Muscle layer of duodenum (tissue), 2 donors: Measurements from ENCODE around the gene MEGF8.
A peak's percentile ranks its signal among the peaks of the same experiment; 100 is the strongest.

Experiments used
- H3K27ac ChIP-seq: one replicate; pipeline ENCODE4 v1.7.0; 2013; ENCODE audit warnings: mild to moderate bottlenecking, low read length
- H3K27me3 ChIP-seq: one replicate; pipeline ENCODE4 v1.7.0; 2013; ENCODE audit warnings: low read depth, mild to moderate bottlenecking, control low read depth, low read length
- H3K36me3 ChIP-seq, 2 donors: one replicate each; pipeline ENCODE4 v1.7.0; 2013; ENCODE audit warnings: low read length in 2 of 2, control low read depth in 1 of 2, mild to moderate bottlenecking in 1 of 2; ENCODE audit not compliant: insufficient read depth in 2 of 2, control insufficient read depth in 1 of 2
- H3K4me1 ChIP-seq, 2 donors: one replicate each; pipeline ENCODE4 v1.7.0; 2013; ENCODE audit warnings: low read length in 2 of 2, mild to moderate bottlenecking in 2 of 2, control low read depth in 1 of 2, moderate library complexity in 1 of 2; ENCODE audit not compliant: insufficient read depth in 2 of 2, control insufficient read depth in 1 of 2
- H3K4me3 ChIP-seq, 2 donors: one replicate each; pipeline ENCODE4 v1.7.0; 2013; ENCODE audit warnings: low read length in 2 of 2, low read depth in 1 of 2, mild to moderate bottlenecking in 1 of 2
- H3K9me3 ChIP-seq, 2 donors: one replicate each; pipeline ENCODE4 v1.7.0; 2013; ENCODE audit warnings: low read length in 2 of 2, control low read depth in 1 of 2, mild to moderate bottlenecking in 1 of 2; ENCODE audit not compliant: control insufficient read depth in 1 of 2
- donor health status: healthy.

MEGF8 gene

GRCh38 chr19:42281146-42281826 is 44.1 kb upstream of the MEGF8 start:
- Histone ChIP-seq H3K4me3 (peak overlapping the region in 1 of 2 donors; percentile 53), H3K27me3 (no peaks in the 10 kb centered on the region), H3K9me3 (no peaks in the 10 kb centered on the region), H3K27ac (peak overlapping the region; percentile 79), H3K4me1 (peaks cover 57 to 73% of the 10 kb centered on the region in 2 donors), H3K36me3 (peaks cover 0 to 11% of the 10 kb centered on the region in 2 donors)

- peak overlapping the region in 1 of 2 donors; percentile 53 for H3K4me3 ChIP-seq
- H3K27me3 ChIP-seq, result no peaks in the 10 kb centered on the region
- H3K36me3 ChIP-seq, result peaks cover under 1 to 14% of the 10 kb centered on the region in 2 donors
- no peaks in the 10 kb centered on the region for H3K9me3 ChIP-seq
- H3K27ac ChIP-seq, result peak overlapping the region; percentile 75
- peaks cover 57 to 75% of the 10 kb centered on the region in 2 donors for H3K4me1 ChIP-seq
Measured at GRCh38 chr19:42281827-42282762, 43.3 kb upstream of the MEGF8 start.

GRCh38 chr19:42282819-42283187 is 42.6 kb upstream of the MEGF8 start:
- H3K4me1 ChIP-seq, result peaks cover 50 to 71% of the 10 kb centered on the region in 2 donors
- peak overlapping the region in 1 of 2 donors; percentile 52 for H3K4me3 ChIP-seq
- peaks cover 8 to 21% of the 10 kb centered on the region in 2 donors for H3K36me3 ChIP-seq
- no peaks in the 10 kb centered on the region for H3K27me3 ChIP-seq
- H3K27ac ChIP-seq, result peak overlapping the region; percentile 89
- no peaks in the 10 kb centered on the region for H3K9me3 ChIP-seq

GRCh38 chr19:42283188-42284065 is 42.0 kb upstream of the MEGF8 start:
- Histone ChIP-seq H3K4me1 (peaks cover 44 to 65% of the 10 kb centered on the region in 2 donors), H3K9me3 (no peaks in the 10 kb centered on the region), H3K27me3 (no peaks in the 10 kb centered on the region), H3K4me3 (peak overlapping the region; percentile 52 to 61), H3K27ac (peak overlapping the region; percentile 89), H3K36me3 (peaks cover 14 to 27% of the 10 kb centered on the region in 2 donors)

- Histone ChIP-seq H3K27ac (no peak overlapping the region), H3K4me3 (no peak overlapping the region), H3K4me1 (peaks cover 37 to 58% of the 10 kb centered on the region in 2 donors), H3K27me3 (no peaks in the 10 kb centered on the region), H3K36me3 (peaks cover 20 to 34% of the 10 kb centered on the region in 2 donors), H3K9me3 (no peaks in the 10 kb centered on the region)
Measured at GRCh38 chr19:42284066-42284501, 41.4 kb upstream of the MEGF8 start.

- Histone ChIP-seq H3K4me3 (peak overlapping the region; percentile 65 to 71), H3K36me3 (peaks cover 27 to 41% of the 10 kb centered on the region in 2 donors), H3K27ac (peak overlapping the region; percentile 14), H3K27me3 (no peaks in the 10 kb centered on the region), H3K9me3 (no peaks in the 10 kb centered on the region), H3K4me1 (peaks cover 31 to 52% of the 10 kb centered on the region in 2 donors)
Measured at GRCh38 chr19:42284591-42285341, 40.7 kb upstream of the MEGF8 start.

- Histone ChIP-seq H3K4me3 (peak overlapping the region; percentile 65 to 71), H3K4me1 (peaks cover 31 to 52% of the 10 kb centered on the region in 2 donors), H3K36me3 (peaks cover 32 to 48% of the 10 kb centered on the region in 2 donors), H3K9me3 (no peaks in the 10 kb centered on the region), H3K27ac (peak overlapping the region; percentile 8), H3K27me3 (no peaks in the 10 kb centered on the region)
Measured at GRCh38 chr19:42285541-42285941, 39.9 kb upstream of the MEGF8 start.

- Histone ChIP-seq H3K4me1 (peaks cover 31 to 52% of the 10 kb centered on the region in 2 donors), H3K4me3 (peak overlapping the region; percentile 21 to 71), H3K9me3 (no peaks in the 10 kb centered on the region), H3K36me3 (peaks cover 36 to 53% of the 10 kb centered on the region in 2 donors), H3K27ac (peak overlapping the region; percentile 8), H3K27me3 (no peaks in the 10 kb centered on the region)
Measured at GRCh38 chr19:42285988-42286348, 39.5 kb upstream of the MEGF8 start.

GRCh38 chr19:42286349-42287016 is 39.0 kb upstream of the MEGF8 start:
- Histone ChIP-seq H3K4me3 (peak overlapping the region in 1 of 2 donors; percentile 71), H3K9me3 (no peaks in the 10 kb centered on the region), H3K36me3 (peaks cover 36 to 53% of the 10 kb centered on the region in 2 donors), H3K27me3 (no peaks in the 10 kb centered on the region), H3K27ac (no peak overlapping the region), H3K4me1 (peaks cover 29 to 47% of the 10 kb centered on the region in 2 donors)
